PFSK-1 (cell line): ENCODE data around the gene EPHA4.

Experiments used
- POLR2AphosphoS5 ChIP-seq: IDR thresholded peaks from 2 replicates; pipeline ENCODE4 v1.6.1; 2012; ENCODE audit warnings: low read depth, mild to moderate bottlenecking, control low read depth, low read length, moderate library complexity
- REST ChIP-seq, 2 experiments: IDR thresholded peaks; 2 replicates each; pipeline versions ENCODE4 v1.6.1 to v1.8.0; 2011 to 2012; ENCODE audit warnings: low read depth in 2 of 2, low read length in 2 of 2, control low read depth in 1 of 2, inconsistent platforms in 1 of 2, mild to moderate bottlenecking in 1 of 2, moderate library complexity in 1 of 2; ENCODE audit not compliant: insufficient read depth in 1 of 2

- no peak for TF ChIP-seq POLR2AphosphoS5
- no peak for TF ChIP-seq REST (IDR thresholded peaks at IDR 0.05; ENCODE audit: insufficient read depth in 1 of 2, low read depth in 2 of 2, low read length in 2 of 2)
Measured at GRCh38 chr2:221533299-221533698, 38.8 kb downstream of the EPHA4 start.
